HG03108 (cell line): ENCODE results near the gene STAB1.
A peak's percentile ranks its signal among the peaks of the same experiment; 100 is the strongest.

Source experiments
- ATAC-seq: cut with Tn5 transposase; IDR thresholded peaks from one replicate; pipeline ENCODE4 v1.9.1; 2021; ENCODE audit warnings: moderate library complexity; ENCODE audit not compliant: unreplicated experiment

Gene STAB1

GRCh38 chr3:52494886-52495495, at the start of gene STAB1:
STAB1 (plus strand) TSS chr3:52495338; CDS start chr3:52495414, 76 bp downstream.
- ATAC-seq: no peak

- no peak for ATAC-seq
These were observed 49.1 kb upstream of the STAB1 start for GRCh38 chr3:52446042-52446441.

- ATAC-seq: no peak
These were observed 48.3 kb upstream of the STAB1 start for GRCh38 chr3:52446631-52447511.

GRCh38 chr3:52447512-52448355, 47.4 kb upstream of the STAB1 start:
- no peak for ATAC-seq

GRCh38 chr3:52450489-52451236, 44.5 kb upstream of the STAB1 start:
- no peak for ATAC-seq

GRCh38 chr3:52451237-52452083, 43.7 kb upstream of the STAB1 start:
- no peak for ATAC-seq

- no peak for ATAC-seq
These were observed 43.0 kb upstream of the STAB1 start for GRCh38 chr3:52452126-52452525.

- ATAC-seq: no peak
These were observed 42.4 kb upstream of the STAB1 start for GRCh38 chr3:52452570-52453221.

- no peak for ATAC-seq
These were observed 41.5 kb upstream of the STAB1 start, which contains the start of gene TNNC1 for GRCh38 chr3:52453496-52454249. TNNC1 (minus strand) TSS chr3:52454041; CDS start chr3:52454015, 26 bp downstream.

GRCh38 chr3:52454250-52454937, 40.7 kb upstream of the STAB1 start:
- no peak for ATAC-seq

- no peak for ATAC-seq
These were observed 40.2 kb upstream of the STAB1 start for GRCh38 chr3:52454938-52455282.

- ATAC-seq: peak; percentile 73
These were observed 39.6 kb upstream of the STAB1 start, which contains the start of gene NISCH for GRCh38 chr3:52455283-52456168. NISCH (plus strand) TSS chr3:52455604; CDS start chr3:52455642, 38 bp downstream.

GRCh38 chr3:52456169-52456799, 38.9 kb upstream of the STAB1 start:
- no peak for ATAC-seq

- no peak for ATAC-seq
These were observed 38.3 kb upstream of the STAB1 start for GRCh38 chr3:52456800-52457183.

GRCh38 chr3:52458031-52458760, 36.9 kb upstream of the STAB1 start:
- no peak for ATAC-seq
